ENCODE data around the gene POU2AF3.
A peak's percentile ranks its signal among the peaks of the same experiment; 100 is the strongest.

POU2AF3 gene

GRCh38 chr11:111329306-111330204 is 31.2 kb downstream of the POU2AF3 start:
- no peak for DNase-seq

GRCh38 chr11:111330234-111330893 is 32.0 kb downstream of the POU2AF3 start:
- no peak for DNase-seq

GRCh38 chr11:111331711-111332479 is 33.5 kb downstream of the POU2AF3 start:
- DNase-seq: no peak

GRCh38 chr11:111334532-111335502 is 36.5 kb downstream of the POU2AF3 start:
- no peak for DNase-seq

- no peak for DNase-seq
Measured at GRCh38 chr11:111335549-111335948, 37.2 kb downstream of the POU2AF3 start.

- DNase-seq: no peak
Measured at GRCh38 chr11:111336062-111336461, 37.7 kb downstream of the POU2AF3 start.

- DNase-seq: peak; percentile 83
Measured at GRCh38 chr11:111336582-111337256, 38.4 kb downstream of the POU2AF3 start.

- DNase-seq: no peak
Measured at GRCh38 chr11:111339758-111340388, 41.5 kb downstream of the POU2AF3 start.

GRCh38 chr11:111342329-111342728 is 44.0 kb downstream of the POU2AF3 start:
- no peak for DNase-seq

- peak; percentile 91 for DNase-seq
Measured at GRCh38 chr11:111344032-111344431, 45.7 kb downstream of the POU2AF3 start.

GRCh38 chr11:111347002-111347722 is 48.8 kb downstream of the POU2AF3 start:
- peak; percentile 14 for DNase-seq

GRCh38 chr11:111347723-111348115 is 49.4 kb downstream of the POU2AF3 start:
- DNase-seq: peak; percentile 62

GRCh38 chr11:111348147-111348546 is 49.8 kb downstream of the POU2AF3 start:
- no peak for DNase-seq

- DNase-seq: no peak
Measured at GRCh38 chr11:111349191-111349695, 50.9 kb downstream of the POU2AF3 start.

GRCh38 chr11:111350811-111351210 is 52.5 kb downstream of the POU2AF3 start:
- DNase-seq: no peak

GRCh38 chr11:111351374-111352055 is 53.2 kb downstream of the POU2AF3 start:
- DNase-seq: no peak

- DNase-seq: no peak
Measured at GRCh38 chr11:111352231-111352746, 53.9 kb downstream of the POU2AF3 start.

- DNase-seq: no peak
Measured at GRCh38 chr11:111352935-111353710, 54.8 kb downstream of the POU2AF3 start.
